HUES48 (cell line): ENCODE data around the gene MATK.
"Not testable (repeated sequence)": the region's sequence is repeated elsewhere in the genome, so short reads cannot be mapped to it uniquely, and the experiment has no call there.

Source experiments
- H3K27ac ChIP-seq: one replicate; pipeline ENCODE4 v1.7.0; 2013; ENCODE audit warnings: low read depth, low read length, inconsistent platforms
- H3K27me3 ChIP-seq: 2 replicates; pipeline ENCODE4 v1.6.1; 2013; ENCODE audit warnings: mild to moderate bottlenecking, low read length; ENCODE audit not compliant: control insufficient read depth, insufficient read depth
- H3K36me3 ChIP-seq: 2 replicates; pipeline ENCODE4 v1.6.1; 2013; ENCODE audit warnings: low read length; ENCODE audit not compliant: control insufficient read depth, insufficient read depth
- H3K4me1 ChIP-seq: 2 replicates; pipeline ENCODE4 v1.6.1; 2013; ENCODE audit warnings: mild to moderate bottlenecking, low read length; ENCODE audit not compliant: control insufficient read depth, insufficient read depth
- H3K4me3 ChIP-seq: 2 replicates; pipeline ENCODE4 v1.5.1; 2013; ENCODE audit warnings: mild to moderate bottlenecking, low read depth, low read length
- H3K9ac ChIP-seq: 2 replicates; pipeline ENCODE4 v1.6.1; 2013; ENCODE audit warnings: mild to moderate bottlenecking, low read depth, low read length, moderate library complexity
- H3K9me3 ChIP-seq: 2 replicates; pipeline ENCODE4 v1.6.1; 2013; ENCODE audit warnings: low read length; ENCODE audit not compliant: control insufficient read depth, insufficient read depth

Gene MATK

DNA sequence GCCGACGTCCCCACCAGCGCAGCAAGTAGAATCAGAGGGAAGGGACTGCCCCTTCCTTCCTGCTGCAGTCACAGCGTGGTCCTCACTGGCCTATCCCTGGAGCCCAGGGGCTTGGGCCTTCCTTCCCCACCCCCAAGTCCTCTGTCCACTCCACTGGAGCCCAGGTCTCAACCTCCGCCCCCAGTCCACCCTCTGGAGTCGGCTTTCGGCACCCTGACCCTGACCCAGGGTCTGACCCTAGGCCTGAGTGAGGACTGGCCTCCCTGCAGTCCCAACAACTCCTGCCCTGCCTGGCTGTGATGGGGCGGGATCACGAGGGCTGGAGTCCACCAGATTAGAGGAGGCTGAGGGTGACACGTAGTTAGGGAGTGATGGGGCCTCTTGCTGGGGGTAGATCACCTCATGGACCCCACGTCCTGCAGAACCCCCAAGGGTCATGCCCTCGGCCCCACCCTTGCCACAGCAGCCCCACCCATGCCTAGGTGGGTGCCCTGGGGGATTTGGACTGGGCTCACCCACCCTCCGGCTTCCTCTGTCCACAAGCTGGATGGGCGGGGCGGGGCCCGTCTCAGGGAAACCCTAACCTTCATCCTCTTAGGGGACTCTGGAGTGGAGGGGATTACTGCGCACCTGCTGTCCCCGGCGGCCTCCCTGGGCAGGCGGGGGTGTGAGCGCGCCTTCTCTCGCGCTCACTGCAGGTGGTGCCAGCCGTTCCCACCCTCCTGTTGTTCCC is 18.0 kb downstream of the MATK start:
- H3K4me1 ChIP-seq: no peaks in the 10 kb centered on the region
- no peaks in the 10 kb centered on the region for H3K9me3 ChIP-seq
- H3K9ac ChIP-seq: no peak overlapping the region
- H3K4me3 ChIP-seq: no peak overlapping the region
- H3K36me3 ChIP-seq: peaks cover 17% of the 10 kb centered on the region; the same call in 1 of the 2 replicates
- no peak overlapping the region for H3K27ac ChIP-seq
- H3K27me3 ChIP-seq: no peaks in the 10 kb centered on the region

DNA sequence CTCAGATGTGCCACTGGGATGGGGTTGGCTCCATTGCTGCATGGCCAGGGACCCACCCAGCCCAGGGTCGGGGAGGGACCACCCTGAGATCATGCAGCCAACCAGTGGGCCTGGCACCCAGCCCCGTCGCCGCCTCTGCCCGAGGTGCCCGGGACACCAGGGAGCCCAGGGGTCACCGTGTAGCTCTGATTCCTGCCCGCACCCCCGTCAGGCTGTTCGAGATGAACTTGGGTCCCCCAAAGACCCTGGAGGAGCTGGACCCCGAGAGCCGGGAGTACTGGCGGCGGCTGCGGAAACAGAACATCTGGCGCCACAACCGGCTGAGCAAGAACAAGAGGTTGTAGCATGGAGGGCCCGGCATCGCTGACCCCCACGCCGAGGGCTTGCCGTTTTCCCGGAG is 19.1 kb downstream of the MATK start:
- no peak overlapping the region for H3K4me3 ChIP-seq
- H3K9me3 ChIP-seq: no peaks in the 10 kb centered on the region
- H3K27me3 ChIP-seq: no peaks in the 10 kb centered on the region
- no peak overlapping the region for H3K9ac ChIP-seq
- H3K27ac ChIP-seq: no peak overlapping the region
- H3K36me3 ChIP-seq: peaks cover 17% of the 10 kb centered on the region; the same call in 1 of the 2 replicates
- no peaks in the 10 kb centered on the region for H3K4me1 ChIP-seq

DNA sequence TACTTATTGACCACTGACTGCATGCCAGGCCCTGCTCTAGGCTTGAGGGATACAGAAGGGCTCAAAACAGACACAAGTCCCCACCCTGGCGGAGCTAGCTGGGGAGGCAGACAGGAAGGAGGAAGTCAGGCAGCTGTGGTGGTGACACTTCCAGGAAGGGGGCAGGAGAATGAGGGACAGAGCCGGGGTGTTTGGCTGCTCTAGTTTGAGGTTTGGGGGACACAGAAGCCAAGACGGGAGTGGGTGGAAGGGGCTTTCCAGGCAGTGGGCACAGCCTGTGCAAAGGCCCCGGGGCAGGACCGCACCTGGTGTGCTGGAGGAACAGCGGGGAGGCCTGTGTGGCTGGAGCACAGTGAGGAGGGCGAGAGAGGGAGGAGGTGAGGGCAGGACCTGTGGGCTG is 19.7 kb downstream of the MATK start:
- H3K4me1 ChIP-seq: no peaks in the 10 kb centered on the region
- H3K4me3 ChIP-seq: no peak overlapping the region
- H3K9ac ChIP-seq: no peak overlapping the region
- no peaks in the 10 kb centered on the region for H3K27me3 ChIP-seq
- no peak overlapping the region for H3K27ac ChIP-seq
- peaks cover 17% of the 10 kb centered on the region; the same call in 1 of the 2 replicates for H3K36me3 ChIP-seq
- H3K9me3 ChIP-seq: no peaks in the 10 kb centered on the region

DNA sequence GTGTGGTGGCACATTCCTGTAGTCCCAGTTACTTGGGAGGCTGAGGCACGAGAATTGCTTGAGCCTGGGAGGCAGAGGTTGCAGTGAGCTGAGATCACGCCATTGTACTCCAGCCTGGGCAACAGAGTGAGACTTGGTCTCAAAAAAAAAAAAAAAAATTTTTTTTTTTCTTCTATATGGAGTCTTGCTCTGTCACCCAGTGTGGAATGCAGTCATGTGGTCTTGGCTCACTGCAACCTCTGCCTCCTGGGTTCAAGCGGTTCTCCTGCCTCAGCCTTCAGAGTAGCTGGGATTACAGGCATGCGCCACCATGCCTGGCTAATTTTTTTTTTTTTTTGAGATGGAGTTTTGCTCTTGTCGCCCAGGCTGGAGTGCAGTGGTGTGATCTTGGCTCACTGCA is 20.4 kb downstream of the MATK start:
- H3K27me3 ChIP-seq, H3K4me1 ChIP-seq, H3K4me3 ChIP-seq, H3K27ac ChIP-seq, H3K9ac ChIP-seq, H3K9me3 ChIP-seq: not testable (repeated sequence)
- H3K36me3 ChIP-seq: peaks cover 17% of the 10 kb centered on the region; the same call in 1 of the 2 replicates

DNA sequence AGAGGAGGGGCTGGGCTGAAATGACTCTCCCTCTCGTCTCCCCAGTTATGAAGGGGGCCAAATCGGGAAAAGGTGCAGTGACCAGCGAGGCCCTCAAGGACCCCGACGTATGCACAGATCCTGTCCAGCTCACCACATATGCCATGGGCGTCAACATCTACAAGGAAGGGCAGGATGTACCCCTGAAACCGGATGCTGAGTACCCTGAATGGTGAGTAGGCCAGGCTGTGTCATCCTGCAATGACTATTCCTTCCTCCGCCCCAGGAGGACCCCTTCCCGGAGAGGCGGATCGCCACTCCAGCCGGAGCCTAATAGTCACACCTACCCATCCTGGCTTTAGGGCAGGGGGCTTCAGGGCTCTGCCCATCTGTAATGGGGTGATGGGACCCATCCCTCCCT is 21.1 kb downstream of the MATK start:
- Histone ChIP-seq H3K36me3 (peaks cover 17% of the 10 kb centered on the region; the same call in 1 of the 2 replicates), H3K9ac (no peak overlapping the region), H3K27ac (no peak overlapping the region), H3K4me3 (no peak overlapping the region), H3K9me3 (no peaks in the 10 kb centered on the region), H3K4me1 (no peaks in the 10 kb centered on the region), H3K27me3 (no peaks in the 10 kb centered on the region)

DNA sequence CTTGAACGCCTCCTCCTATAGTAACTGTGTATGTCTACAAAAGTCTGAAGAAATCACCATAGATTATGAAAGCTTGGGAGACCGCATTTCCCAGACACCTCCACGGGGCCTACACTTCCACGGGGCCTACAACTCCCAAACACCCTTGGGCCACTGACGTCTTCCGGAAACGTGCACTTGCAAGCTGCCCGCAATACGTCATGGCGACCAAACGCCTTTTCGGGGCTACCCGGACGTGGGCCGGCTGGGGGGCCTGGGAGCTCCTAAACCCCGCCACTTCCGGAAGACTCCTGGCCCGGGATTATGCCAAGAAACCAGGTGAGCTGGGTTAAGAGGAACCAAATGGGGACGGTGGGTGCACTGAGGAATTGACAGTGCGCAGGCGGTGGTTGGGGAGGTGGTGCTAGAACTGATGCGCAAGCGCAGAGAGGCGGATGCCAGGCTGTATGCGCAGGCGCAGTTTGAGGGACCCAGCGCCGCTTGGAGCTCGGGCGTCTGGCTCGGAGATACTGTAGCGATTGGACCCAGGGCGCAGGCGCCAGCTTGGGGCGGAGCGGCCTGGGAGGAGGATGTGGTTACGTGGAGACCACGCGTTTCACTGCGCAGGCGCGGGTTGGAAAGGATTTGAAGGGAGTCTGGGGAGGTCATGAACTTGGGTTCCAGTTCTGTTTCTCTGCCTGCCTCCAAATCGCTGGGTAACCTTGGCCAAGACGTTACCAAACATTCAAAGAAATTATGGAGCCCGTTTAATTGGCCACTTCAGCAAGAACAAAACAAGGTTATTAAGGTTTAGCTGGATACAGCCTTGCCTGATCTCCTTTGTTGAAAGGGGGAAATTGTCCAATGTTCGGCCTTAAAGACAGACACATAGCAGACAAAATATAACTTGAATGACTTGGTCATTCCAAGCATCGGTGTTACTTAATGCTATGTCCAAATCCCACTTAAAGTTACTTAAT is 23.4 kb downstream of the MATK start, which contains the start of gene MRPL54:
Gene MRPL54 (plus strand): TSS at position 182 of the 959 bp plus-strand sequence. CDS start 19 bp downstream, at position 201.
- Histone ChIP-seq H3K36me3 (peaks cover 32% of the 10 kb centered on the region; the same call in 1 of the 2 replicates), H3K4me3 (peak within 1 kb of the TSS; percentile 87), H3K9ac (peak within 1 kb of the TSS; percentile 86), H3K9me3 (no peaks in the 10 kb centered on the region), H3K27ac (peak within 1 kb of the TSS; percentile 99), H3K27me3 (no peaks in the 10 kb centered on the region), H3K4me1 (no peaks in the 10 kb centered on the region)

DNA sequence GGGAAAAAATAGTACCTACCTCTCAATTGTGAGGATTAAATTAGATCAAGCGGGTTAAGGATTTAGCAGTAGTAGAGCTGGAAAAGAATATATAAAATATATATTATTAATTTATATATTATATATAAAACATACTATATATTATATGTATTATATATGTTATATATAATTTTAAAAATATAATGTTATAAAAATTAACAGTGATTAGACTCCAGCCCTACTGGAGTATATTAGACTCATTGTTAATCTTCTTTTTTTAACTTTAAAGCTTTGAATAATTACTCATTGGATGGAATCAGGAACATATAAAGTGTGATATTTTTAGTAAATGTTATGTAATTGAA is 24.1 kb downstream of the MATK start:
- Histone ChIP-seq H3K36me3 (peaks cover 34% of the 10 kb centered on the region; the same call in 1 of the 2 replicates), H3K4me1 (no peaks in the 10 kb centered on the region), H3K9ac (no peak overlapping the region), H3K9me3 (no peaks in the 10 kb centered on the region), H3K27me3 (no peaks in the 10 kb centered on the region), H3K4me3 (peak overlapping the region; percentile 87), H3K27ac (peak overlapping the region; percentile 99)

DNA sequence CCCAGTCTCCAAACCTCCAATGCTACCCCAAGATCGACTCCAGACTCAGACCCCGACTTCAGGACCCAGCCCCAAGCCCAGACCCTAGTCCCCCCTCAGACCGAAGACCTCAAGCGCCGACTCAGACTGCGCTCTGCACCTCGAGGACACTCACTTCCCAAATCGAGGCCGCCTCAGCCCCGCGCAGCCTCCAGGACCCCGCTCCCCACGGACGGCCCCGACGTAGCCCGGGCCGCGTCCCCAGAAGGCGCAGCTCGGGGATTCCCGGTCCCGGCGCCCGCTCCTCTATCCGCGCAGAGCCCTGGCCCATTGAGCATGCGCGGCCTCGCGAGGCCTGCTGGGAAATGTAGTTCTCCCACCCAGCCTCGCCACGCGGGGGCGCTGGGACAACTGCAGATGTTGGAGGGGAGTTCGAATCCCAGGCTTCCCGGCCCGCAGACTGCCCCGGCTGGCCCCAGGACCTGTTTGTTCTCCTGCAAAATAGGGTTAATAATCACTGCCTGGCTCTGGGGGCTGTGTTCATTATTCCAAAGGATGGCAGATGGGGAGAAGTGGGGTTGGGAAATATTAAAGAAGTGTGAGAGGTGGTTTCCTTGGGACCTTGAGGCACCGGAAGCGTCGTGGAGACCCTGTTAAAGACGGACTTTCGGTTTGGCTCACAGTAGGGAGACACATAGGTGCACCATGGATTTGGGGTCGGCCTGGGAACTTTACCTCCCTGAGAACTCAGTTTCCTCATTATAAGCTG is 24.6 kb downstream of the MATK start, which contains the start of gene APBA3:
Gene APBA3 (minus strand): TSS at position 311 of the 748 bp plus-strand sequence. CDS start 1,428 bp downstream, outside the sequence.
- peak within 1 kb of the TSS; percentile 99 for H3K27ac ChIP-seq
- H3K36me3 ChIP-seq: peaks cover 29% of the 10 kb centered on the region; the same call in 1 of the 2 replicates
- H3K9me3 ChIP-seq: no peaks in the 10 kb centered on the region
- peak within 1 kb of the TSS; percentile 87 for H3K4me3 ChIP-seq
- H3K9ac ChIP-seq: peak within 1 kb of the TSS; percentile 86
- H3K27me3 ChIP-seq: no peaks in the 10 kb centered on the region
- H3K4me1 ChIP-seq: no peaks in the 10 kb centered on the region

DNA sequence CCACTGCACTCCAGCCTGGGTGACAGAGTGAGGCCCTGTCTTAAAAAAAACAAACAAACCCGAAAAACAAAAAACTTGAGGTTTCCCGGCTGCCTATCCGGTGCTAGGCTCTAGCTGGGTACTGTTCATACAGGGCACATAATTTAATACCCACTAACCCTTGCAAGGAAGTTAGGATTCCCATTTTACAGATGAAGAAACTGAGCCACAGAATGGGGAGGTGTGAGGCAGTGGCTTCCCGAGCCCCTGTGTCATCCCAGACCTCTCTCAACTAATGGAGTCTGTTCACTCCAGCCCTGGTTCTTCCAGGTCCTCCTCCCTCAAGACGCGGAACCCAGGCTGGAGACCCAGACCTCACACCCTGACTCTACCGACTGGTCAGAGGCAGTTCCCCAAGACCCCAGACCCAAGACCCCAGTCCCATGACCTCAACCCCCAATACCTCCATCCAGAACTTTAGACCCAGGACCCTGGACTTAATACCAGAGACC is 25.3 kb downstream of the MATK start:
- Histone ChIP-seq H3K4me3 (peak overlapping the region; percentile 81), H3K27me3 (no peaks in the 10 kb centered on the region), H3K9me3 (no peaks in the 10 kb centered on the region), H3K27ac (peak overlapping the region; percentile 32), H3K4me1 (no peaks in the 10 kb centered on the region), H3K9ac (peak overlapping the region; percentile 60), H3K36me3 (peaks cover 26% of the 10 kb centered on the region; the same call in 1 of the 2 replicates)

DNA sequence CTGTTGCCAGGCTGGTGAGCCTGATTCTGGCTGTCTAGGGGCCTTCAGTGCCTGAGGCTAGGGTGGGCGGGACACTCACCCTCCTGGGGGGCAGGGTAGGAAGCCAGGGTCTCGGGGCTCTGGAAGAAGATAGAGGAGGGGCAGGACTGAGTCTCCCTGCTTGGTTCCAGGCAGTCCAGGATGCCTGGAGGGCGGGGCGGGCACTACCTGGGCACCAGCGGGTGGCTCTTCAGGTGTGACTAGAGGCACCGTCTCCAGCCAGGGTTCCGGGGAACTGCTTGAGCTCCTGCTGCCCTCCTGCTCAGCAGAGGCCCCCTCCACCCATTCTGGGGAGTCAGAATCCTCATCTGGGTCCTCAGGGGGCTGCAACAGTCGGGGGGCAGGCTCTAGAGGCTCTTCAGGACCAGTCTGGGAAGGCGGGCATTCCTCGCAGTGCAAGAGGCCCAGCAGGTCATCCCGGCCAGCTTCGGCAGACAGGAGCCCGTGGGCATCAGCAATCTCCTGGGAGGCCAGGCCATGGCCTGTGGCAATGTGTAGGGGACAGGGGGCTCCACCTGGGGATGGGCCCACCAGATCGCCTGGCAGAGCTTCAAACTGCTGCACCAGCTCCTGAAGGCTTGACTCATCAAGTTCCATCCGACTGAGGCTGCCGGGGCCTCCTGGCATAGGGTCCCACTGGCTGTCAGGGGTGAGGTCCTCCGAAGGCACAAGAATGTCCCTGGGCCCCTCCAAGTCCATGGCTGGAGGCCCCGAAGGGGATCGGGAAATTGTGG is 26.5 kb downstream of the MATK start:
- H3K36me3 ChIP-seq: peaks cover 22% of the 10 kb centered on the region; the same call in 1 of the 2 replicates
- no peaks in the 10 kb centered on the region for H3K4me1 ChIP-seq
- H3K27ac ChIP-seq: no peak overlapping the region
- H3K9ac ChIP-seq: no peak overlapping the region
- no peaks in the 10 kb centered on the region for H3K9me3 ChIP-seq
- no peak overlapping the region for H3K4me3 ChIP-seq
- no peaks in the 10 kb centered on the region for H3K27me3 ChIP-seq
